ENCODE measurements around the gene HHIPL1.

The HHIPL1 gene

DNA sequence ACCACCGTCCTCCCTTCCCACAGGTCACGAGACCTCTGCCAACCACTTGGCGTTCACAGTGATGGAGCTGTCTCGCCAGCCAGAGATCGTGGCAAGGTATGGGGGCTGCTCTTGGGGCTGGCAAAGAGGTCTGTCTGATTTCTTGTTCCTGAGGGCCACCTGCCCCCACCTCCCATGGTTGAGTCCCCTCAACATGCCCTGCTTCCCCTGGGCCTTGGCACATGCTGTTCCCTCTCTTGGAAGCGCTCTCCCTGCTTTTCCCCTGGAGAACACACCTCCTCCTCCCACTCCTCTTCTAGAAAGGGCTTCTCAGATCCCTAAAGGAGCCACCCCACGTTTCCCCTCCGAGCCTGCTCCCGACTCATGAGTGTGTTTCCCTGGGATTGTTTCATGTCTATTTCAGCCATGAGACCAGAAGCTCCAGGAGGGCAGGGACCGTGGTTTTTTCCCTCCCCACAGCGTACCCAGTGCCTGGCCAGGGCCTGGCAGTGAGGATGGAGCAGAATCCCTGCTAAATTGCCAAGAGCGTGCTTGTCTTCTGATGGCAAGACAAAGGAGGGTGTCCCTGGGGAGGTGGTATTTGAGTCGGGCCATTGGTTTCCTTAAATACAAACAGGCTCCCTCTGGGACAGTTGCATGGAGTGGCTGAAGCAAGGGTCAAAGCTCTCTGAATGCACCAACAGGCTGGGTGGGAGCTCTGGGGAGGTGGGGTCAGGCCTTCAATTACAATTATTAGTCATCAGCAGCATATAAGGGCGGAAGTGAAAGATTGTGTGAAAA is 73.3 kb downstream of the HHIPL1 start:
- no peak for DNase-seq

DNA sequence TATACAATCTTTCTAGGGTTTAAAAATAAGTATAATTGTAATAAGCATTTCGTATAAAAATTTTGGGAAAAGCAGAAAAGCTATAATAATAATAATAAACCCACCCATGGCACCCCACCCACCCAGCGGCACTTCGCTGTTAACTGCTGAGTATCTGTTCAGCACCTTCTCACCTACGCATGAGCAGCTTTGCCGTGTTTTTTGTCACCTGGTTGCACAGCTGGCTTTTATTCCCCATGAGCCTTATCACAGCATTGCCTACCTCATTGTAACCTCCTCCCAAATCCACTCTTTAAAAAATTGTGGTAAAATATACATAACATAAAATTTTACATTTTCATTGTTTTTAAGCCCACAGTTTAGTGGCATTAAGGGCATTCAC is 73.9 kb downstream of the HHIPL1 start:
- no peak for DNase-seq

DNA sequence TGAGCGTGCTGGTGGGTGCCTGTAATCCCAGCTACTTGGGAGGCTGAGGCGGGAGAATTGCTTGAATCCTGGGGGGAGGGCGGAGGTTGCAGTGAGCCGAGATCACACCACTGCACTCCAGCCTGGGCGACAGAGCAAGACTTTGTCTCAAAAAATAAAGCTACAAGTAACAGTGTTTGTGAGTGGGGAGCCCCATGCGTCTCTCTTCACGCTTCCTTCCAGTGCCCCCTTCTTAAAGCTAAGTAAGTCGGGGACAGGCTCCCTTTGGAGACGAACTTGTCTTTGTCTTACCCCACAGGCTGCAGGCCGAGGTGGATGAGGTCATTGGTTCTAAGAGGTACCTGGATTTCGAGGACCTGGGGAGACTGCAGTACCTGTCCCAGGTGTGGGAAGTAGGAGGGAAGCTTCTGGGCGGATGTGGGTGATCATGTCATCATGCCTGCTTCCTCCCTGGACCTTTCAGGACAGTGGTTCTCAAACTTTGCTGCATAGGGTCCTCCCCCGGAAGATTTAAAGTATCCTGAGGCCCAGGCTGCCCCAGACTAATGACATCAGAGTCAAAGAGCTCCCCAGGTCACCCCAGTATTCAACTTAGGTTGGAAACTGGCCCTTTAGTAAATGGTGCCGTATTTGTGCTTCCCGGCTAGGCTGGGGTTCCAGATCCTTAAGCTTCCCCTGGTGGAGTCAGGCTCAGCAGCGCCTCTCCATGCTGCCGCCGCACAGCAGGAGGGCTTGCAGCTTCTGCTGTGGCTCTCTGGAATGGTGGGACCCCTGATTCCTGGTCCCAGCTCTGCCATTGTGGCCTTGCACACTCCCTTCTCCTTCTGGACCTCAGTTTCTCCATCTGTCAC is 76.2 kb downstream of the HHIPL1 start:
- no peak for DNase-seq

DNA sequence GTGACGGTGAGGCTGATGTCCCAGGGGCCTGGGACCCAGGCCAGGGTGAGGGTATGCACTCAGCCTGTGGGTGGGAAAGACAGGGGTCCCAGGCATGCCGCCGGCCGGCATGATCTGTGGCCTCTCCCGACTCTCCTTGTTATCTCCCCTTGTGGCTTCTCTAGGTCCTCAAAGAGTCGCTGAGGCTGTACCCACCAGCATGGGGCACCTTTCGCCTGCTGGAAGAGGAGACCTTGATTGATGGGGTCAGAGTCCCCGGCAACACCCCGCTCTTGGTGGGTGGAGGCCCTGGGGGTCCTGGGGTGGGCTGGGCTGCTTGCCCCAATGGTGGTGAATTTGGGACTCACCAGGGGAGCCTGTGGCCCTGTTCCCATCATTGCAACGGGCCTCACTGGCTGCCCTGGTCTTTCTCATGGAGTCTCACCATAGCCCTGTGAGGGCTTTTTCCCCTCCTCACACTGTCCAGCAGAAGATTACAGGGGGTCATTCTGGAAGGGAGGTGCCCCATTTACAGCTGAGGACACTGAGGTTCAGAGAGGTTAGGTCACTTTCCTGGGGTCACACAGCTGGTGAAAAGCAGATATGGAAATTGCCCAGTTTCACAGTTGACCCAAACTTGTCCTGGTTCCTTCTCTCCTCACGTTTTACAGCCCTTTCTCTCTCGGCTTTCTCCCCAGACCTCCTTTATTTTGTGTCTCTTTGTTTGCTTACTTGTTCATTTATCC is 77.0 kb downstream of the HHIPL1 start:
- DNase-seq = no peak

DNA sequence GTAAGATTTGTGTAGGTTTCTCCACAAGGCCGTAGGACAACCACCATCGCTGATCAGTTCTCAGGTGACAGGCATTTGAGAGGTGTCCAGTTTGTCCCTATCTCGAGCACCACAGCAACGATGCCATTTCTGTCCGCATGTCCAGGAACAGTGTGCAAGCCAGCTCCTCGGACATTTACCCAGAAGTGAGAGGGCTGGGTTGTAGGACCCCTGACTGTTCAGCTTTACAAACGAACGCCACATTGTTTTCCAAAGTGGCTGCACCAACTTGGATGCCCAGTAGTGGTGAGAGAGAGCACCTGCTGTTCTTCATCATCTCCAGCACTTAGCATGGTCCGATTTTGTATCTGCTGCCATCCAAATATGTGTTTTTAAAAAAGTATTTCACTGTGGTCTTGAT is 77.8 kb downstream of the HHIPL1 start:
- DNase-seq = no peak

DNA sequence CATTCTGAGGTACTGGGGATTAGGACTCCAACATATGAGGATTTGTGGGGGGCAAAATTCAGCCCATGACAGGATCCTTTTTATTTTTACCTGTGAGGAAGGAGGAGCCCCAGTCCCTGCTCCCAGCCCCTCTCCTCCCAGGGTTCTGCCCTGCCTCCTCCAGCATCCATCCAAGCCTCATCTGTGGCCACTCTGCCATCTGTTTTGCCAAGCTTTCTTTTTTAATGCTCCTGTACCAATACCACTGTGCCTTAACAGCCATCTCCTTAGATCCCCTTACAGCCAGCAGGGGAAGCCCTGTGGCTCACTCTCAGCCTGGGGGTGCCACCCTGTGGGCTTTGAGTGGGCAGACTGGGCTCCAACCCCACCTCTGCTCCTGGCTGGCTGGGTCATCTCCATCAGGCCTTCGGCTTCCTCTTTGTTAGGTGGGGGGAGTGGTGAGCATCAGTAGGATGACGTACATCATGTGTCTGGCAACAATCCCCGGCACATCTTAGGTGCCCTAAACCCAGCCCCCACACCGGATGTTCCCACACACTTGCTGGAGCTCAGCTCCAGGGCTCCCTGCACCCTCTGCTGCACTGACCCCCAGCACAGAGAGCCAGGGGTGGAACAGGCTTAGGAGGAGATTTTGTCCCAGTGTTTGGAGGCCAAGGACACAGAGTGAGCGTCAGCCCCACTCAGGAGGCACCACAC is 79.4 kb downstream of the HHIPL1 start:
- no peak for DNase-seq

DNA sequence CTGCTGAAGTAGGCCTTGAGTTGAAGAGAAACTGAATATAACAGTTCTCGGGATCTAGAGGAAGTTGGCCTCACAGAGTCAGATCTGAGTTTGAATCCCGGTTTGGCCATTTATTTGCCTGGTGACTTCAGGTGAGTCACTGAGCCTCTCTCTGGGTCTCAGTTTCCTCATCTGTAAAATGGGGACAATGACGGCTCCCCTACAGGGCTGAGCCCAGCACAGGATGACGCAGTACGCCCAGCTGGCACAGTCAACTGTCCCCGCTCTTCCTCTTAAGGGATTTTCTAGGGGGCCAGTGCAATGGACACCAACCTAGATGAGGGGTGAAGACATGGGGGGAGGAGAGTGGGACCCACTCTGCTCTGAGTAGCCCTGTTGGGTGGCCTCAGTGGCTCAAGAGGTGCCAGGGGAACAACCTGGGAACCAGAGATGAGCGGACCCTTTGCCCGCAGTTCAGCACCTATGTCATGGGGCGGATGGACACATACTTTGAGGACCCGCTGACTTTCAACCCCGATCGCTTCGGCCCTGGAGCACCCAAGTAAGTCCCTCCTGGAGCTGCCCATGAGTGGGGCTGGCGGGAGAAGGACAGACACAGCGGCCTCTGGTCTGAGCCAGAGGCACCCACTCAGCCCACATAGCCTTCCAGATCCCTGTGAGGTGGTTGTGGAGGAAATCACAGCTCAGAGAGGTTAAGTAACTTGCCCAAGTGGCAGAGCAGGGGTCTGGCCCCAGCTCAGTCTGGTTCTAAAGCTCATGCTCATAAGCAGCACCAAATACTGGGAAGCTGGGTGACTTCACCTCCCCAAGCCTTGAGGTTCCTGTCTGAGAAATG is 80.2 kb downstream of the HHIPL1 start:
- DNase-seq = no peak

DNA sequence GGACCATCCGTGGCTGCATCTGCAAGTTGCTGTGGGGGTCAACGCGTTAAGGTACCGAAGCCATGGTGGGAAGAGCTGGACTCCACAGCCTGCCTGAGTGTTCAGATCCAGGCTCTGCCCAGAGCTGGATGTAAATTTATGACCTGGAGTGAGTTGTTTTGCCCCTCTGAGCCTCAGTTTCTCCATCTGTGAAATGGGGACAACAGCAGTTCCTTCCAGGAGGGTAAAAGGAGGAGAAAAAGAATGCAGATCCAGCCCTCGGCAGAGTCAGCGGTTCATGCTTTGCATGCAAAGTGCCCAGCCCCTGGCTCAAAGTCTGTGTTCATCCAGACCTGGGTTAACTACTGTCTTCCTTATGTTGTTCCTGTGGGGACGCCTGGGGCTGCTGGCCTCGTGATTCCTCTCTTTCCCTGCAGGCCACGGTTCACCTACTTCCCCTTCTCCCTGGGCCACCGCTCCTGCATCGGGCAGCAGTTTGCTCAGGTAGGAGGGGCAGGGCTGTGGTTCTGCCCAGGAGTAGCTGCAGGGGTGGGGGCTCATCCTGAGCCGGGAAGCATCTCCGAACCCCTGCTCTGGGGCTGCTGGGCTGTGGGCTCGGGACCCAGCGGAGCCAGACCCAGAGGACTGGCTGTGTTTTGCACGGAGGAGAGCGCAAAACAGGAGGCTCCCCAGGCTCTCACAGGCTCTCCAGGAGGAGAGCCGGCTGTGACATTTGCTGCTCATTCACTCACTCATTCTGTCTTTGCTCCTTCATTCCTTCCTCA is 81.0 kb downstream of the HHIPL1 start:
- no peak for DNase-seq

DNA sequence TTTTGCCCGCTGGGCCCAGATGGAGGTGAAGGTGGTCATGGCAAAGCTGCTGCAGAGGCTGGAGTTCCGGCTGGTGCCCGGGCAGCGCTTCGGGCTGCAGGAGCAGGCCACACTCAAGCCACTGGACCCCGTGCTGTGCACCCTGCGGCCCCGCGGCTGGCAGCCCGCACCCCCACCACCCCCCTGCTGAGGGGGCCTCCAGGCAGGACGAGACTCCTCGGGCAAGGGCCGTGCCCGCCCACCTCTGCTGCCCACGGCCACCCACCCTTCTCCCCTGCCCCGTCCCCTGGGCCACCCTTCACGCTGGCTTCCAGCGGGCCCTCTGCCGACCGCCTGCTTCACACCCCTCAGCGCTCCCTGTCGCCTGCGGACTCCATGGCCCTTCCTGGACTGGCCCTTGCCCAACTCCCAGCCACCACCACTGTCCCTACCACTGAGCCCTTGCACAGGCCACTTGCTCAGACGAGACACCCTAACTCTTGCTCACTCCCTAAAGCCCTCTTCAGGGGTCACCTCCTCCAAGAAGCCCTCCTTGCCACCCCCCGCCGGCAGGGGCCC is 81.7 kb downstream of the HHIPL1 start:
- DNase-seq = no peak

DNA sequence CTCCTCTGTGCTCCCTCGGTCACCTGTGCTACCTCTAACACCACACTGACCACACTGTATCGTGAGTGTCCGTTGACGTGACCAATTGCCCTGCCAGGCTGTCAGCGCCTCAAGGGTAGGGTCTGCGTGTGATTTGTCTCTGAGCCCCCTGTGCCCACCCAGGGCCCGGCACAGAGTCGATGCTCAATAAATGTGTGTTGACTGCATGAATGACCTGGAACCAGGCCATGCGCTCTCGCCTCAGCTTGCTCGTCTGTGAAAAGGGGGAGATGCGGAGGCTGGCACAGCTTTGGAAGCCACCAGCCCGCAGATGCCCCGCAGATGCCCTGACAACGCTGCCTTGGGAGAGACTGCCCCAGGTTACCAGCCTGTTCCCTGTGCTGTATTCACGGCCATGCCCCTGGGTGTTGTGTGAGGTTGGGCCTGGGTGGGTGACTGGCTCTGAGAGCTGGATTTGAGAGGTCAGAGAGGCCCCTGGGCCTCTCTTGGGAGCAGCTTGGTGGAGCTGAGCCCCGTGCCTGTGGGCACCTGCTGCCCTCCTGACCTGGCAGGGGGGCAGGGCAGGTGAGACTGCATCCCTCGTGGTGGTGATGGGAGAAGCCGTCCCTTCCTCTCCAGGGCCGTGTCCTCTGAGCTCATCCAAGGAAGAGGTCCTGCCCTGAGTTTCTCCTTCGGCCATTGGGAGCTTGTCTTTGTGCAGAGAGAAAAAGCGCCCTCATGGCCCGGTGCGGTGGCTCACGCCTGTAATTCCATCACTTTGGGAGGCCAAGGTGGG is 82.4 kb downstream of the HHIPL1 start:
- DNase-seq = no peak

DNA sequence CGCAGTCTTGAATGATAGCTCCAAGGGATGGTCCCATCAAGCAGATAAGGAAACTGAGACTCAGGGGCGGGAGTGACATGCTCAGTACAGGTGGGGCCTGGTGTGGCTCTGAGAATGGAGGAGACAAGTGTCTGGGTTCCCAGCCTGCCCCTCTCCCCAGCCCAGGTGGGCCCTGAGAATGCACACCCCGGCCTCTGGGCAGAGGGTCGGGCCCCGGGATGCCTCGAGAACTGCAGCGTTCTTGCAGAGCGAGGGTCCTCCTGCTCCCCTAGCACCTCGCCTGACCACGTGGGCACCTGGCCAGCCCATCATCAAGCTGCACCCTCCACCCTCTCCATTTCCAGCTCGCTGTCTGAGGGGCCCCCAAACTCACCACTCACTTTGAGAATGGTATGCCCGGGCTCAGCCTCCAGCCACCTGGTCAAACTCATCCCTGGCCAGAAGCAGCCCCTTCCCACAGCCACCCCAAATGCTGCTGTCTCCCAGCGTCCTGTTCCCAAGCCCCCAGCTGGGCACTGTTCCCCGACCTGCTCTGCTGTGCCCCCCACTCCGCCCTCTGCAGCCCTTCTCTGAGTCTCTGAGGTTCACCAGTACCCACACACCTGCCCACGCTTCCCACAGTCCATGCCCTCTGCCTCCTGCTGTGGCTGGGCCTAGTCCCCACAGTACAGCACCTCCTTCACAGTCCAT is 83.4 kb downstream of the HHIPL1 start:
- DNase-seq = no peak

DNA sequence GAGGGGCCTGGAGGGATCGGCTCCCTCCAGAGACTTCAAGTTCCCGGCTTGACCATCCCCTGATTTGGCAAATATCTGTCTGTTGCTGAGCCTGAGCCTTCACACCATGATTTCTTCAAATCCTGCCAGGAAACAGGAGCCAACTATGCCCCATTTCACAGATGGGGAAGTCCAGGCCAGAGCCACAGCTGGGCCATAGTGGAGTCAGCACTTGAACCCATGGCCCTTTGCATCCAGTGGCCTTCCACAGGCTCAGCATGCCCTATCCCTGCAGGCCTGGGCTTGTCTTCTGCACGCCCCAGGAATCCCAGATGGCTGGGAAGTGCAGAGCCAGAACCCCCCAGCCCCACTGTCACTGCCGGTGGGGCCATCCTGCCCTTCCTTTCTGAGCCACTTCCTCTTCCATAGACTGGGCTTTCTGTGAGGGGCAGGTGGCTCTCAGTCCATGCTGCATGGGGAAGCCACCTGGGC is 84.1 kb downstream of the HHIPL1 start:
- DNase-seq = no peak
